H9 (cell line): ENCODE measurements around the gene NOBOX. TPM values are rescaled to one million over a fixed set of nuclear protein-coding genes. Genes with fewer than 3 reads are reported as not detected.
A peak's percentile ranks its signal among the peaks of the same experiment; 100 is the strongest.

Experiments used
- DNase-seq: peaks from one replicate; pipeline ENCODE4 v3.0.0-alpha.2; 2017
- H2AFZ ChIP-seq: one replicate; pipeline ENCODE4 v1.6.1; 2013; ENCODE audit warnings: mild to moderate bottlenecking, low read length, control low read depth, moderate library complexity
- H2AK5ac ChIP-seq: 2 replicates; pipeline ENCODE4 v1.6.1; 2013; ENCODE audit warnings: low read length, control low read depth, mixed read lengths; ENCODE audit not compliant: insufficient read length
- H2BK120ac ChIP-seq: one replicate; pipeline ENCODE4 v1.6.1; 2013; ENCODE audit warnings: low read depth, mild to moderate bottlenecking, low read length, control low read depth, inconsistent platforms; ENCODE audit not compliant: poor library complexity, severe bottlenecking
- H2BK12ac ChIP-seq: 2 replicates; pipeline ENCODE4 v1.6.1; 2013; ENCODE audit warnings: low read length, control low read depth, mixed read lengths, low read depth; ENCODE audit not compliant: insufficient read length
- H2BK15ac ChIP-seq: 2 replicates; pipeline ENCODE4 v1.6.1; 2013; ENCODE audit warnings: low read depth, low read length, control low read depth
- H2BK20ac ChIP-seq: one replicate; pipeline ENCODE4 v1.6.1; 2013; ENCODE audit warnings: low read depth, mild to moderate bottlenecking, low read length, control low read depth, inconsistent platforms; ENCODE audit not compliant: poor library complexity, severe bottlenecking
- H2BK5ac ChIP-seq: 2 replicates; pipeline ENCODE4 v1.6.1; 2013; ENCODE audit warnings: low read length, control low read depth, mixed read lengths; ENCODE audit not compliant: insufficient read length
- H3K14ac ChIP-seq: 2 replicates; pipeline ENCODE4 v1.6.1; 2013; ENCODE audit warnings: low read length, control low read depth; ENCODE audit not compliant: insufficient read depth
- H3K18ac ChIP-seq: 2 replicates; pipeline ENCODE4 v1.6.1; 2013; ENCODE audit warnings: low read depth, mild to moderate bottlenecking, mixed read lengths, low read length, control low read depth; ENCODE audit not compliant: insufficient read length
- H3K23ac ChIP-seq: 2 replicates; pipeline ENCODE4 v1.6.1; 2013; ENCODE audit warnings: low read length, control low read depth, mixed read lengths, low read depth; ENCODE audit not compliant: insufficient read length
- H3K23me2 ChIP-seq: 2 replicates; pipeline ENCODE4 v1.6.1; 2013; ENCODE audit warnings: low read depth, mild to moderate bottlenecking, mixed read lengths, low read length, control low read depth; ENCODE audit not compliant: insufficient read length, poor library complexity, severe bottlenecking
- H3K27ac ChIP-seq: 2 replicates; pipeline ENCODE4 v1.5.1; 2013; ENCODE audit warnings: low read length, control low read depth, mixed read lengths, low read depth; ENCODE audit not compliant: insufficient read length
- H3K27me3 ChIP-seq: 2 replicates; pipeline ENCODE4 v1.6.1; 2013; ENCODE audit warnings: low read length, control low read depth, inconsistent platforms; ENCODE audit not compliant: insufficient read depth
- H3K4ac ChIP-seq: 2 replicates; pipeline ENCODE4 v1.6.1; 2013; ENCODE audit warnings: low read depth, mild to moderate bottlenecking, control low read depth, inconsistent platforms, low read length, moderate library complexity
- H3K4me1 ChIP-seq: 2 replicates; pipeline ENCODE4 v1.6.1; 2013; ENCODE audit warnings: low read length, control low read depth, inconsistent platforms; ENCODE audit not compliant: insufficient read depth
- H3K4me2 ChIP-seq: 2 replicates; pipeline ENCODE4 v1.6.1; 2013; ENCODE audit warnings: low read length, control low read depth, mixed read lengths; ENCODE audit not compliant: insufficient read length, insufficient read depth
- H3K56ac ChIP-seq: 2 replicates; pipeline ENCODE4 v1.6.1; 2013; ENCODE audit warnings: low read depth, mild to moderate bottlenecking, mixed read lengths, low read length, control low read depth; ENCODE audit not compliant: insufficient read length
- H3K79me1 ChIP-seq: 2 replicates; pipeline ENCODE4 v1.6.1; 2013; ENCODE audit warnings: low read depth, mild to moderate bottlenecking, moderate library complexity, low read length, control low read depth, inconsistent platforms; ENCODE audit not compliant: insufficient read depth, poor library complexity, severe bottlenecking
- H3K79me2 ChIP-seq: 2 replicates; pipeline ENCODE4 v1.6.1; 2013; ENCODE audit warnings: low read length, control low read depth, inconsistent platforms; ENCODE audit not compliant: insufficient read depth
- H3K9ac ChIP-seq: 2 replicates; pipeline ENCODE4 v1.6.1; 2013; ENCODE audit warnings: low read length, control low read depth, mixed read lengths; ENCODE audit not compliant: insufficient read length; ENCODE audit errors: extremely low read depth
- H3K9me3 ChIP-seq: one replicate; pipeline ENCODE4 v1.6.1; 2013; ENCODE audit warnings: low read depth, low read length, inconsistent platforms; ENCODE audit not compliant: control insufficient read depth
- H3T11ph ChIP-seq: one replicate; pipeline ENCODE4 v1.6.1; 2013; ENCODE audit warnings: mild to moderate bottlenecking, low read length, control low read depth, inconsistent platforms
- H4K20me1 ChIP-seq: one replicate; pipeline ENCODE4 v1.6.1; 2013; ENCODE audit not compliant: control insufficient read depth, insufficient read length, insufficient read depth
- H4K5ac ChIP-seq: 2 replicates; pipeline ENCODE4 v1.6.1; 2013; ENCODE audit warnings: low read depth, mild to moderate bottlenecking, mixed read lengths, low read length, control low read depth; ENCODE audit not compliant: insufficient read length
- H4K8ac ChIP-seq: replicated peaks from 2 replicates; pipeline ENCODE4 v1.6.1; 2013; ENCODE audit warnings: low read length, control low read depth, mixed read lengths, low read depth; ENCODE audit not compliant: insufficient read length
- H4K91ac ChIP-seq: 2 replicates; pipeline ENCODE4 v1.6.1; 2013; ENCODE audit warnings: low read depth, mild to moderate bottlenecking, moderate library complexity, mixed read lengths, low read length, control low read depth; ENCODE audit not compliant: insufficient read length
- H3K27ac Mint-ChIP-seq, 3 experiments: 2 replicates in 2 of 3; 3 replicates in 1 of 3; pipeline ENCODE4 v1.8.0; 2020 to 2021; ENCODE audit warnings: mixed read lengths in 3 of 3, mild to moderate bottlenecking in 1 of 3, moderate library complexity in 1 of 3
- H3K27me3 Mint-ChIP-seq: 2 replicates; pipeline ENCODE4 v1.8.0; 2021; ENCODE audit warnings: low read depth, mild to moderate bottlenecking, moderate library complexity, mixed read lengths
- H3K36me3 Mint-ChIP-seq, 3 experiments: 2 replicates in 2 of 3; 3 replicates in 1 of 3; pipeline ENCODE4 v1.8.0; 2020 to 2021; ENCODE audit warnings: low read depth in 3 of 3, mixed read lengths in 3 of 3; ENCODE audit not compliant: insufficient read depth in 1 of 3
- H3K4me1 Mint-ChIP-seq, 2 experiments: 2 replicates each; pipeline ENCODE4 v1.8.0; 2020; ENCODE audit warnings: mixed read lengths in 2 of 2
- H3K4me3 Mint-ChIP-seq, 2 experiments: 2 replicates in 1 of 2; 3 replicates in 1 of 2; pipeline ENCODE4 v1.8.0; 2020 to 2021; ENCODE audit warnings: mild to moderate bottlenecking in 2 of 2, mixed read lengths in 2 of 2, moderate library complexity in 1 of 2
- H3K9me3 Mint-ChIP-seq, 2 experiments: 2 replicates in 1 of 2; 3 replicates in 1 of 2; pipeline ENCODE4 v1.8.0; 2020; ENCODE audit warnings: mild to moderate bottlenecking in 2 of 2, mixed read lengths in 2 of 2, moderate library complexity in 1 of 2
- WGBS: extraction: QIAGEN DNeasy Blood & Tissue Kit; methylation state at CpG from one replicate; pipeline ENCODE4 v1.1.7; 2013; ENCODE audit warnings: missing lambda C conversion rate, low lambda C conversion rate, mixed read lengths; ENCODE audit not compliant: insufficient read length; ENCODE audit errors: extremely low coverage; 5-methylcytosine and 5-hydroxymethylcytosine counted together
- total RNA-seq: library from RNA; stranded (reverse); gene quantifications from 2 replicates; pipeline ENCODE4 v1.2.1, GENCODE V29; 2021
- TF ChIP-seq, protein P1 (sequence below): fragments of 200-600 bp; sonication (generic); conservative IDR thresholded peaks from 3 replicates; pipeline ENCODE4 v1.8.0; 2021; ENCODE audit warnings: antibody characterized with exemption, mild to moderate bottlenecking

NOBOX gene
- total RNA-seq, 1 experiment from 2014 or later, result not detected

DNA sequence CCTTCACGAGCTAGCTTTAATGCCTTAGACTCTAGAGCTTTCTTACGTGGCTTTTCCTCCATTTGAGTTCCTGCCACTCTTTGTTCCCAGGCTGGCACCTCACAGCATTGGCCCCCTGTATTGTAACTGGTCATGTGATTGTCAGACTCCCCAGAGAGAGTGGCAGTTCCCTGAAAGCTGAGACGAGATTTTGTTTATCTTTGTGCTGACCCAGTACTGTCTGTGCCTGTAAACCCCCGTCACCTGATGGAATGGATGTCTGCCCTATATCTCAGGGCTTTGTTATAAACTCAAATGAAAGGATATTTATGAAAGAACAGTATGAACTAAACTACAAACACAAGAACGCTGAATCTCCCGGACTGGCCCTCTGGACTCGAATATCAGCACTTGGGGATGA is 13.0 kb downstream of the NOBOX start:
- no peak overlapping the region for H2BK12ac ChIP-seq
- no peaks in the 10 kb centered on the region for H3K23me2 ChIP-seq
- no peaks in the 10 kb centered on the region for H3K27me3 ChIP-seq
- no peak overlapping the region for H2AK5ac ChIP-seq
- no CpG with 5 or more reads among the region's 7 CpGs for WGBS
- no peak overlapping the region for H3T11ph ChIP-seq
- H3K14ac ChIP-seq, result no peak overlapping the region
- H3K4me3 Mint-ChIP-seq, result no peak overlapping the region
- H3K27ac Mint-ChIP-seq, result no peak overlapping the region; a peak in 3 of 7 replicates
- no peak overlapping the region for H2BK120ac ChIP-seq
- H3K4me2 ChIP-seq, result no peak overlapping the region
- H3K23ac ChIP-seq, result no peak overlapping the region
- TF ChIP-seq, protein P1, sequence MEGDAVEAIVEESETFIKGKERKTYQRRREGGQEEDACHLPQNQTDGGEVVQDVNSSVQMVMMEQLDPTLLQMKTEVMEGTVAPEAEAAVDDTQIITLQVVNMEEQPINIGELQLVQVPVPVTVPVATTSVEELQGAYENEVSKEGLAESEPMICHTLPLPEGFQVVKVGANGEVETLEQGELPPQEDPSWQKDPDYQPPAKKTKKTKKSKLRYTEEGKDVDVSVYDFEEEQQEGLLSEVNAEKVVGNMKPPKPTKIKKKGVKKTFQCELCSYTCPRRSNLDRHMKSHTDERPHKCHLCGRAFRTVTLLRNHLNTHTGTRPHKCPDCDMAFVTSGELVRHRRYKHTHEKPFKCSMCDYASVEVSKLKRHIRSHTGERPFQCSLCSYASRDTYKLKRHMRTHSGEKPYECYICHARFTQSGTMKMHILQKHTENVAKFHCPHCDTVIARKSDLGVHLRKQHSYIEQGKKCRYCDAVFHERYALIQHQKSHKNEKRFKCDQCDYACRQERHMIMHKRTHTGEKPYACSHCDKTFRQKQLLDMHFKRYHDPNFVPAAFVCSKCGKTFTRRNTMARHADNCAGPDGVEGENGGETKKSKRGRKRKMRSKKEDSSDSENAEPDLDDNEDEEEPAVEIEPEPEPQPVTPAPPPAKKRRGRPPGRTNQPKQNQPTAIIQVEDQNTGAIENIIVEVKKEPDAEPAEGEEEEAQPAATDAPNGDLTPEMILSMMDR, result no peak
- DNase-seq, result peak; percentile 13
- H4K91ac ChIP-seq, result no peak overlapping the region
- H3K79me2 ChIP-seq, result no peaks in the 10 kb centered on the region
- H4K8ac ChIP-seq, result no peak overlapping the region
- H3K36me3 Mint-ChIP-seq, result no peaks in the 10 kb centered on the region
- no peak overlapping the region for H2BK20ac ChIP-seq
- H2BK15ac ChIP-seq, result no peak overlapping the region
- H3K9me3 Mint-ChIP-seq, result no peaks in the 10 kb centered on the region; a peak in 1 of 5 replicates
- no peaks in the 10 kb centered on the region for H4K20me1 ChIP-seq
- no peaks in the 10 kb centered on the region for H3K27me3 Mint-ChIP-seq
- no peak overlapping the region for H2AFZ ChIP-seq
- H4K5ac ChIP-seq, result no peak overlapping the region
- peaks cover 6% of the 10 kb centered on the region; the same call in 1 of the 2 replicates for H3K4me1 ChIP-seq
- H3K9me3 ChIP-seq, result no peaks in the 10 kb centered on the region
- peaks cover 27% of the 10 kb centered on the region in 2 experiments for H3K4me1 Mint-ChIP-seq
- no peak overlapping the region for H3K4ac ChIP-seq
- H2BK5ac ChIP-seq, result no peak overlapping the region
- no peak overlapping the region for H3K9ac ChIP-seq
- no peak overlapping the region for H3K18ac ChIP-seq
- H3K27ac ChIP-seq, result no peak overlapping the region
- no peaks in the 10 kb centered on the region for H3K79me1 ChIP-seq
- H3K56ac ChIP-seq, result no peak overlapping the region
